Transverse colon (tissue), 4 donors: ENCODE results near the gene ITPR2.

Source experiments
- CTCF ChIP-seq, 5 experiments: fragments of 200-600 bp in 3 of 5; fragments of 450-650 bp in 2 of 5; sonication (generic) in 3 of 5; IDR thresholded peaks; 1 replicate in 2 of 5; 2 replicates in 3 of 5; pipeline ENCODE4 v1.5.1; 2016 to 2017; ENCODE audit warnings: antibody characterized with exemption in 5 of 5, inconsistent platforms in 3 of 5, mild to moderate bottlenecking in 2 of 5, moderate library complexity in 1 of 5
- EP300 ChIP-seq: sonication (generic); formaldehyde crosslinking; IDR thresholded peaks from one replicate; pipeline ENCODE4 v1.6.1; 2017; ENCODE audit warnings: antibody characterized with exemption, low read depth
- POLR2A ChIP-seq: fragments of 450-650 bp; IDR thresholded peaks from one replicate; pipeline ENCODE4 v1.6.1; 2016; ENCODE audit warnings: antibody characterized with exemption, mild to moderate bottlenecking, moderate library complexity
- POLR2AphosphoS5 ChIP-seq, 3 donors: sonication (generic); formaldehyde crosslinking; IDR thresholded peaks; one replicate each; pipeline ENCODE4 v1.6.1; 2016; ENCODE audit warnings: antibody characterized with exemption in 3 of 3

- TF ChIP-seq CTCF (IDR thresholded peaks at IDR 0.05) (no peak), POLR2A (no peak), POLR2AphosphoS5 (IDR thresholded peaks at IDR 0.05) (no peak), EP300 (no peak)
These were observed 504.9 kb downstream of the ITPR2 start for GRCh38 chr12:26327975-26328644.
